Uterus (tissue), 2 donors: ENCODE results near the gene SLFNL1.

Source experiments
- POLR2A ChIP-seq, 2 donors: fragments of 450-650 bp; IDR thresholded peaks; one replicate each; pipeline ENCODE4 v1.6.1; 2016; ENCODE audit warnings: antibody characterized with exemption in 2 of 2, mild to moderate bottlenecking in 1 of 2, moderate library complexity in 1 of 2
- TF ChIP-seq, protein P1 (sequence below), 4 experiments: fragments of 200-600 bp in 2 of 4; fragments of 450-650 bp in 2 of 4; sonication (generic) in 2 of 4; IDR thresholded peaks; one replicate each; pipeline ENCODE4 v1.5.1; 2016 to 2019; ENCODE audit warnings: antibody characterized with exemption in 4 of 4, mild to moderate bottlenecking in 2 of 4, moderate library complexity in 1 of 4

DNA sequence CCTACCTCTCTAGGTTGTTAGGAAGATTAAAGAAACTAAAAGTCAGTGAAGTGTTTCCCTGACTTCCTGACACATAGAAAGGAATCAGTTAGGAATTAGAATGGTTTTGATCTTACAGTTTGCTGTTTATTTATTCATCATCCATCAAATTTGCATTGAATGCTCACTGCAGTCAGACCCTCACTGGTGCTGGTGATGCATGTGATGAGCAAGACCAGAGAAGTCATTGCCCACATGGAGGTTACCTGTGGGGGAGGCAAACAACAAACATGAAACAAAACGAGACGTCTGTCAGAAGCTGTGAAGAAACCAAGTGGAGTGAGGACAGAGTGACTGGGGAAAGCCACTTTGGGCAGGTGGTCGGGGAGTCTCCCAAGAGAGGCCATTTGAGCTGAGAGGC lies 35.6 kb downstream of the SLFNL1 start:
- TF ChIP-seq, protein P1, sequence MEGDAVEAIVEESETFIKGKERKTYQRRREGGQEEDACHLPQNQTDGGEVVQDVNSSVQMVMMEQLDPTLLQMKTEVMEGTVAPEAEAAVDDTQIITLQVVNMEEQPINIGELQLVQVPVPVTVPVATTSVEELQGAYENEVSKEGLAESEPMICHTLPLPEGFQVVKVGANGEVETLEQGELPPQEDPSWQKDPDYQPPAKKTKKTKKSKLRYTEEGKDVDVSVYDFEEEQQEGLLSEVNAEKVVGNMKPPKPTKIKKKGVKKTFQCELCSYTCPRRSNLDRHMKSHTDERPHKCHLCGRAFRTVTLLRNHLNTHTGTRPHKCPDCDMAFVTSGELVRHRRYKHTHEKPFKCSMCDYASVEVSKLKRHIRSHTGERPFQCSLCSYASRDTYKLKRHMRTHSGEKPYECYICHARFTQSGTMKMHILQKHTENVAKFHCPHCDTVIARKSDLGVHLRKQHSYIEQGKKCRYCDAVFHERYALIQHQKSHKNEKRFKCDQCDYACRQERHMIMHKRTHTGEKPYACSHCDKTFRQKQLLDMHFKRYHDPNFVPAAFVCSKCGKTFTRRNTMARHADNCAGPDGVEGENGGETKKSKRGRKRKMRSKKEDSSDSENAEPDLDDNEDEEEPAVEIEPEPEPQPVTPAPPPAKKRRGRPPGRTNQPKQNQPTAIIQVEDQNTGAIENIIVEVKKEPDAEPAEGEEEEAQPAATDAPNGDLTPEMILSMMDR (IDR thresholded peaks at IDR 0.05) = no peak
- no peak for TF ChIP-seq POLR2A (IDR thresholded peaks at IDR 0.05)
